NCI-H2171 treated with DMSO at 0.1 percent for 48 hours (cell line): ENCODE measurements around the gene HACD2.
A peak's percentile ranks its signal among the peaks of the same experiment; 100 is the strongest.
"Not testable (repeated sequence)": the region's sequence is repeated elsewhere in the genome, so short reads cannot be mapped to it uniquely, and the experiment has no call there.

Source experiments
- DNase-seq: peaks from one replicate; lab custom pipeline; 2025; lab: John Stamatoyannopoulos, UW

HACD2 gene

DNA sequence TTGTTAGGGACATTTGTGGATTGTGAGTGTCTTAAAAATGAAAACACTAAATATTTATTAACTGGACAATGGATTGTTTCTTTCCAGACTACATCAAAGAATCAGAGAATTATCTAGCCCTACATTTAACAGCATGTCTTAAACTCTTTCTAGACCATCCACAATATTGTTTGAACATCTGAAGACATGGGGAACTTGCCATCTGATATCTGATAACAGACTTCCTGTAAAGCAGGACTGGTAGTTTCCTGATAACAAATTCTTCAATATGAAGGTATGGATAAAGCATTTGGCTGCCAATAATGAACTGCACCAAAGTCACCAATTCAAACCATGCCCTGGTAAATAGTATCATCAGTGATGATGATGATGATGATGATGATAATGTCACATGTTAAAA lies 26.2 kb upstream of the HACD2 start:
- no peak for DNase-seq

DNA sequence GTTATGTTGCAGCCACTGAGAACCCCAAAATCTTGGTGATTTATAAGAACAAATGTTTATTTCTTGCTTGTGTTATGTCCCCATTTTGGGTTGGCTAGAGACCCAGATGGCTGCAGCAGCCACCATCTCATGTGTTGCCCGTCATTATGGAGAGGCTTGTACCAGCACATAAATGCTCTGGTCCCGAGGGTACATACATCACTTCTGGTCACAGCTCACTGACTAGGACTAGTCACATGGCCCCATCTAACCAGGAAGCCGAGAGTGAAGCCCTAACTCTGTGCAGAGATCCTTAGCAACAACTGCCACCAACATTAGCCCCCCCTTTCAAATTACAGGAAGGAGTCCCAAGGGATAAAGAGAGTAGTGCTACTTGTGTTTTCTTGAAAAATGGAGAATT lies 25.5 kb upstream of the HACD2 start:
- peak; percentile 98 for DNase-seq

DNA sequence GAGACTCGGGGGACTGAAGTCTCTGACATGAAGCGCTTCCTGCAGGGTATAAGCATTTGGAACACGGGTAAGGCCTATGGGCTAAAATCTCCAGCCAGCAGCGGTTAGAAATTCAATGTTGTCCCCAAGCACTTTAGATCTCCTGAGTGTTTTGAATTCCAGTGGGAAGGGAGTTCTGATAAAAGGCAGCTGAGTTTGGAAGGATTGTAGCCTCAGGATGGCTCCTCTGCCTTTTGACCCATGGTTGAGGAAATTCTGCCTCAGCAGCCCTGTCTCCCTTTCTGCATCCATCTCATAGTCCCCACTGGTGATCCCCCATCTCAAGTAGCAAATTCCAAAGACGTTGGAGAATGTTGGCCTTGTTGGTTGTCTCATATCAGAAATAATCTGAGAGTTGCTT lies 24.2 kb upstream of the HACD2 start:
- no peak for DNase-seq

DNA sequence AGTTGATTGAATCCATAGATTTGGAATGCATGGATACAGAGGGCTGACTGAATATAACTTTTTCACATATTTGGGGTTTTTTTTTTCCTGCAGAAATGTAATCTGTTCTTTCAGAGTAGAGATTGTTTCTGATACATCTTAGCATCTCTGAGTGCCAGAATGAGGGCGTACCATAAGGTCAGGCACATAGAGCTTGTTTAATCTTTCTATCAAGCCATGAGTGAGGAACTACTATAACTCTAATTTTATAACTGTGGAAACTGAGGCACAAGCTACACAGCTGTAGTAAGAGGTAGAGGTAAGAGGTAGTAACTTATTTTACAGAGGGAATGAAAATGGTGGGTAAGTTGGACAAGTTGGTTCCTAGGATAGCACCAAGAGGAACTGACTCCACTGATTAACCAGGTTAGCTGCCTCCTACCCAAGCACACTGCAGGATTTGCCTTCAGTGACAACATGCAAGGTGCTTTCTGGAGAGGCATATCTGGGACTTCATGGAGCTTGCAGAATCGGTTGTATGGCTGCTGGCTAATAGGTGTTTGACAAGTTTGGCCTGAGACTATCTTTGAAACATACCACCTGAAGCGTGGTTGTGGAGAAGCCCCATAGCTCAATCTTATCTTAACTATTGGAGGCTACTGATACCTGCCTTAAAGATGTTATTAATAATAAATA lies 23.5 kb upstream of the HACD2 start:
- DNase-seq, result no peak

DNA sequence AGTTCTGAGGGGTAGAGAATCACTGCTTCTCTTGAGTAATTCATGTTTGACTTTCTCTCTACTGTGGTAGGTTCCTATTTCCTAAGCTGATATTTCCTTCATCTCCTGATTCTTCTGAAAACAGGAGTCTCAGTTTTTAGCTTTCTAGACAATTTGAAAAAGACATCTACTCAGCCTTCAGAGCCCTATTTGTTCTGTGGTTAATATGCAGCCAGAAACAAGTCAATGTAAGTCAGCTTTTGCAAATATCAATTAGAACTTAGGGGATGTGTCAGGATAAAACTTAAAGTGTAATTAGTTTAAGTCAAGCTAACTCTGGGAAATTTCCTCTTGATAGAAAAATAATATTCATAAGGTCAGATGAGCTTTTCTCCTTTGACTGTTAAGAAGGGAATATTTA lies 21.7 kb upstream of the HACD2 start:
- no peak for DNase-seq

DNA sequence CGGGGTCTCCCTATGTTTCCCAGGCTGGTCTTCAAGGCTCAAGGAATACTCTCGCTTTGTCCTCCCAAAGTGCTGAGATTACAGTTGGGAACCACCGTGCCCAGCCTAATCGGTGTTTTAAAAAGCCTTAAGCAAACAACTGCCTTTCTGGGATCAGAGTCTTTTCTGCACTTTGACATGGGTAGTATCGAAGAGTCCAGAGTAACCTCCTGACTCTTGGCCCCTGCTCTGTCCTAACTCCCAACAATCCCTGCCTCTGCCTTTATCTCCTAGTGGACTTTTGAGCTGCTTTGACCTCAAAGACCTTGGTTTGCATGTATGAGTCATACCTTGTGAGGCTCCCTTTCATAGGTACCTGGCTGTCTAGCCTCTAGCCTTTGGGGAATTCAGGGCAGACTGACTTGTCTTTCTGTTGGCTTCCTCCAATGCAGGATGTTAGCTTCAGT lies 21.0 kb upstream of the HACD2 start:
- DNase-seq, result no peak

DNA sequence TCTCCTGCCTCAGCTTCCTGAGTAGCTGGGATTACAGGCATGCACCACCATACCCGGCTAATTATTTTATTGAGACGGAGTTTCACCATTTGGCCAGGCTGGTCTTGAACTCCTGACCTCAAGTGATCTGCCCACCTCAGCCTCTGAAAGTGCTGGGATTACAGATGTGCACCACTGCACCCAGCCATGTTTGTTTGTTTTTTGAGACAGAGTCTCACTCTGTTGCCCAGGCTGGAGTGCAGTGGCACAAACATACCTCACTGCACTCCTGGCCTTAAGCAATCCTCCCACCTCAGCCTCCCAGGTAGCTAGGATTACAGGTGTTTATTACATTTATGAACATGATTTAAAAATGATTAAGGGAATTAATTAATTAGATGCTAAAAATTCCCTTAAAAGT lies 18.3 kb upstream of the HACD2 start:
- not testable (repeated sequence) for DNase-seq

DNA sequence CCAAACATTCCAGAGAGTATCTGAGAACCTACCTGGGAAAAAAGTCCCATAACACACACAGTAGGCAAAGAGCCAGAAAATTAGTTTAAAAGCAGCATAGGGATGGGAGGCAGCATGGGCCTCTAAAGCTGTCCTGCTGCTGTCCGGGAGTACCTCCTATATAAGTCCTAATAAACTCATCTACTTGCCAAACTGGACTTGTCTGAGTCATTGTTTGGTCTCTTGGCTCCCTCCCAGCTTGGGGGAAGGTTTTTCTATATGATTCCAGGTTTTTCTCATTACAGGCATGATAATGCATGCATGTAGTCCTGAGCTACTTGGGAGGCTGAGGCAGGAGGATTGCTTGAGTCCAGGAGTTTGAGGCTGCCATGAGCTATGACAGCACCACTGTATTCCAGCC lies 17.5 kb upstream of the HACD2 start:
- no peak for DNase-seq

DNA sequence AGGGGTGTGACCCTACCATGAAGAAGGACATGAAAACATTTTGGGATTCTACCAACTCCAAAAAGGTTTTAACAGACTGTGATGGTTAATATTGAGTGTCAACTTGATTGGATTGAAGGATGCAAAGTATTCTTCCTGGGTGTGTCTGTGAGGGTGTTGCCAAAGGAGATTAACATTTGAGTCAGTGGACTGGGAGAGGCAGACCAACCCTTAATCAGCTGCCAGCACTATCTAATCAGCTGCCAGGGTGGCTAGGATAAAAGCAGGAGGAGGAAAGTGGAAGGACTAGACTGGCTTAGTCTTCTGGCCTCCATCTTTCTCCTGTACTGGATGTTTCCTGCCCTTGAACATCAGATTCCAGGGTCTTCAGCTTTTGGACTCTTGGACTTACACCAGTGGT lies 16.0 kb upstream of the HACD2 start:
- DNase-seq, result not testable (repeated sequence)

DNA sequence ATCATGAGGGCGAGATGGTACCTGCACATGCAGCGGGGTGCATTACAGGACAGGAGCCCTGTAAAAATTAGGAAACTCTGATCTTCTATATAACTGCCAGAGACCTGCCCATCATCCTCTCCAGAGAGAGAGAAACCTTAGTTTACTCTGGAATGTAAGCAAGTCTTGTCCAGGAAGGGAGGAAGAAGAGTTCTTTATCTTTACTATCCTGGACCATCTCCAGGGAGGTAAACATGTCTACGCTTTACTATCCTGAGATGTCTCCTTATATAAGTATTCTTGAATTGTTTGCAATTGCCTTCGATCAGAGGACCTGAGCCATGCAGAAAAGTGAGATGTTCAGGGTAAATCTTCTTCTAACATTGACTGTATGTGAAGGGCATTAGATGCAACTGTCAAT lies 12.7 kb upstream of the HACD2 start:
- DNase-seq, result no peak

DNA sequence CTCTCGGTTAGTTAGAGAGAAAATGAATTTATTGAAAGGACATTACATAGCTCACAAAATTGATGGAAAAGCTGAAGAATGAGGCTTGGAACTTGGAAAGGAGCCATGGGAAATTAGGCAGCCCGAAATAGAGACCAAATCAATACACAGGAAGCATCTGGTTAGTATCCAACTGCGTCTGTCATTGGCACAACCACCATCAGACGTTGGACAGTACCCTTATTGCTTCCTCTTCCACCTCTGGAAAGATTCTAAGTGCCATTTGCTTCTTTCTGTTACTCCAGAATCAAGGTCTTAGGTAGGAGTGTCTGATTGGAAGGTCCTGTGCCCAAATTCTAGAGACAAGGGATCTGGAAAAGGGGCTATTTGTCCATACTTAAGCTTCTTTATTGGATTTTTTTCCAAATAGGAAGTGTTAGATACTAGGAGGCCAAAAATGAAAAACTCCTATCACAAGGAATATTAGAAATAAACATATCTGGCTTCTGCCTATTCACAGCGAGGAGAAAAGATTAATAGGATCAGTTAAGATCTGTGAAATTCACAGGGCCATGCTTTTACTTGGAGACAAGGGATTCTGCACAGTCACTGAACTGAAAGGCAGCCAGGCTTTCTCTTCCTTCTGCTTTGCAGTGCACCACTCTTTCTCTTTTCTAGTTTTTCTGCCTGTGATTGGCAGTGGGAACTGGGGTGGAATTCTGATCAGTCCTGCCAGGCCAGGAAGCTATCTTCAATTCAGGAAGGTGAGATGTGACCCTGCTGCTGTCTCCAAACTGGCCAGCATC lies 10.7 kb upstream of the HACD2 start:
- no peak for DNase-seq

DNA sequence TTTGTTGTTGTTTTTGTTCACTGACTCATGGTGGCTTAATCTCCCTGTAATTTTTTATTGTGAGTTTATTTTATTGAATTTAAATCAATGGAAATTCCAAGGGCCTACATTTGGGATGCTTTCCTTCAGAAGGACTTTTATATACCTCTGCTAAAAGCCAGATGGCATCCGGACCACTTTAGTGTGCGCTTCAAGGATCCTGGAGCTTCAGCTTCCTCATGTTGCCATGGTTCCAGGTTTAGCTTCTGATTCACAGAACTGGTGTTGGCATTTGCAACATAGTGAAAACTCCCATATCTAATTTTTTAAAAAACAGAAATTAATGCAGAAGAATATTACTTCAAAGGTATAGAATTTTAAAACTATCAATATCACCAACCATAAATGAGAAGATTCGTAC lies 8.5 kb upstream of the HACD2 start:
- peak; percentile 33 for DNase-seq

DNA sequence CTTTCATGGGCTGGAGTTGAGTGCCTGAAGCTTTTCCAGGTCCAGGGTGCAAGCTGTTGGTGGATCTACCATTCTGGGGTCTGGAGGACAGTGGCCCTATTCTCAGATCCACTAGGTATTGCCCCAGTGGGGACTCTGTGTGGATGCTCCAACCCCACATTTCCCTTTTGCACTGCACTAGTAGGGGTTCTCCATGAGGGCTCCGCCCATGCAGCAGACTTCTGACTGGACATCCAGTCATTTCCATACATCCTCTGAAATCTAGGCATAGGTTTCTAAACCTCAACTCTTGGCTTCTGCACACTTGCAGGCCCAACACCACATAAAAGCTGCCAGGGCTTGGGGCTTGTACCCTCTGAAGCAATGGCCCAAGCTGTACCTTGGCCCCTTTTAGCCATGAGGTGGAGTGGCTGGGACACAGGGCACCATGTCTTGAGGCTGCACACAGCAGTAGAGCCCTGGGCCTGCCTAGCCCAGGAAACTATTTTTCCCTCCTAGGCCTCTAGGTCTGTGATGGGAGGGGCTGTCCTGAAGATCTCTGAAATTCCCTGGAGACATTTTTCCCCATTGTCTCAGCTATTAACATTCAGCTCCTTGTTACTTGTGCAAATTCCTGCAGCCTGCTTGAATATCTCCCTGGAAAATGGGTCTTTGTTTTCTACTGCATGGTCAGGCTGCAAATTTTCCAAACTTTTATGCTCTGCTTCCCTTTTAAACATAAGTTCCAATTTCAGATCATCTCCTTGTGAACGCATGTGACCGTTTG lies 6.0 kb upstream of the HACD2 start:
- no peak for DNase-seq

DNA sequence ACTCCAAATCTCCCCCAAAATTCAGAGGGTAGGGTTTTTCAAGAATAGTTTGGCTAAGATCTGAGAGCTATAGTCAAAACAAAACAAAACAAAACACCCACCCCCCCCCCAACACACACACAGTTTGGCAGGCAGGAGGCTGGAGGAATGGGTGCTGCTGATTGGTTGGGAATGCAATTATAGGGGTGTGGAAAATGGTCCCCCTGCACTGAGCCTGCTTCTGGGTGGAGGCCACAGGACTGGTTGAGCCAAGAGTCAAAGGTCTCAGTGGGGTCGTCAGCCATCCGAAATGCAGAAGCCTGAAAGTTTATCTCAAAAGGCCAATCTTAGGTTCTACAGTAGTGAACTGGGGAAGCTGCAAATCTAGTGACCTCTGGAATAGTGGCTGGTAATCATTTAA lies 2.5 kb upstream of the HACD2 start:
- no peak for DNase-seq

DNA sequence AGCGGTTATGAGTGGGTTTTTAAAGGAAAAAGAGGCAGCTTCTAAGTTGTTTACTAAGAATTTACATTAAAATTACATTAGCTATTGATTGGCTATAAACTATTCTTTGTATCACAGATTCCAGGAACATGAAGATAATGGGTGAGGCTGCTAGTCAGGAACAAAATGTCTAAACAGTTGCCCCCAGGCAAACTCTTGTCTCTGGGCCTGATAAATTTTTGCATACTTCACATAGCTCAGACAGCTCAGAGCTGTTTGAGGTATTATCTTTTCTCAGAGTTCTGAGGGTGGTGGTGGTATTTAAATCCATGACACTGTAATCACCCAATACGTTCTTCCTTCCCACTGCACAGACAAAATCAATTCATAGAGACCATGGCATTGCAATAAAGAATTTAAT lies 2.1 kb upstream of the HACD2 start:
- DNase-seq, result no peak

DNA sequence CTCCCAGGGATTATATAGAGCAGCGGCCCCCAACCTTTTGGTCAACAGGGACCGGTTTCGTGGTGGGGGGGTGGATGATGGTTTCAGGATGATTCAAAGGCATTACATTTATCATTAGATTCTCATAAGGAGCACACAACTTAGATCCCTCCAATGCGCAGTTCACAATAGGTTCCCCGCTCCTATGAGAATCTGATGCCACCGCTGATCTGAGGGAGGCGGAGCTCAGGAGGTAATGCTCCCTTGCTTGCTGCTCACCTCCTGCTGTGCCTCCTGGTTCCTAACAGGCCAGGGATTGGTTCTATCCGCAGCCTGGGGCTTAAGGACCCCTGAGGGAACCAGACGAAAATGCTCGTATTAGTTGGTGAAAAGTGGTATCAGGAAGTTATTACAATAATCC lies 1.3 kb upstream of the HACD2 start:
- DNase-seq, result peak; percentile 91

DNA sequence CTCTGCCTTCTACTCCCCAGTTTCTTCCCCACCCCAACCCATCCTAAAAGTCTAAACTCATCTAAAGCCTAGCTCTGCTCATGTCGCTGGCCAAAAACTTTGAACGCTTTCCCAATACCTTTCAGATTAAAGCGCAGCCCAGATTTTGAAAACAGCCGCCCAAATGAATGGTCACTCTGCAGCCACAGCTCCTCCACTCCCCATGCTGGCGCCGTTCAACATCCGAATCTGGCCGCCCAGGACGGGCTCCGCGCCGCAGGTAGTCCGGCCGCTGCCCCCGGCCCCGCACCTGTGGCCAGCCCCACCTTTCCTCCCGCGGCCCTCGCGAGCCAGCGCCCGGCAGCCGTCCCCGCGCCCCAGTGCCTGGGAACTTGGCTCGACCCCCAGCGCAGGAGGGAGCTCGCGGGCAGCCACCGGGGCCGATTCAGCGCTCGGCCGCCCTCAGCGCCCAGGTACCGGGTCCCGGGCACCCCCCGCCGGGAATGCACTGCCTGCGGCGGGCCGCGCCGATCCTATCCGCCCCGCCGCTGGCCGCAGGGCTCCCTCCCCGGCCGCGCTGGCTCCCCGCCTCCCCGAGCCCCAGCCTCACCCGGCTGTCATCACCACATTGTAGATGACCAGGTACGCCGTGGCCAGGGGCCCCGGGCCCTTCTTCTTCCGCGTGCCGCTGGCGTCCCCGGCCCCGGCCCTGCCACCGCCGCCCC lies 417 bp downstream of the HACD2 start:
- peak; percentile 17 for DNase-seq

DNA sequence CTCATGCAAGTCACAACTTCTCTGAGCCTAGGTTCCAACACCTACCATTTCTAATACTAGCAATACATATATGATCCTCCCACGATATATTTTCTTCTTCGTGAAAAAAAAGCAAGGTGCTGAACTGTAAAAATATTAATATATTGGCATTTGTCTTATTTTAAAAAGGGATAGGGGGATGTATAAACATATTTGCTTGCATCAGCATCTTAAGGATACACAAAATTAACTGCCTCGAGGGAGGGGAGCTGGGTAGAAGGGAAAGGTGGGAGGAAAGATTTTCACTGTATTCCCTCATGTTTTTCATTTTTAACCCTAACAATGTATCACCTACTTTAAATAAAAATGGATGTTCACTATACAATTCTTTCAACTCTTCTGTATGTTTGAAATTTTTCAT lies 1.3 kb downstream of the HACD2 start:
- no peak for DNase-seq

DNA sequence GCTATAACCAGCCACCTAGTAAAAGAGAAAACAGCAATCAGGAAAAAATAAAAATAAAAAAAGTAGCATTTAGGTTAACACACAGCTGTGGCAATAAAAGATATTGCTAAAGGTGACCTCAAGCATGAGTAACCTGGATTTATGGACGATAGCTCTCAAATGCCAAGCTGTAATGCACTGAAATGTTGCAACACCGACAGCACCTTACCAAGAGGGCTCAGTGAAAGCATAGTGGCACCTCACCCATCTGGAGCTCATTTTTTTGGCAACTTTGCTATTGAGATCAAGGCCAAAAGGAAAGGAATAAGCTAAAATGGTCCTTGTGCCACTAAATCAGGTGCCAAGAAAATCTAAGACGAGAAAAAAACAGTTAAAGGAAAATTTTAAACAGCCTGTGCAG lies 2.5 kb downstream of the HACD2 start:
- DNase-seq, result peak; percentile 69

DNA sequence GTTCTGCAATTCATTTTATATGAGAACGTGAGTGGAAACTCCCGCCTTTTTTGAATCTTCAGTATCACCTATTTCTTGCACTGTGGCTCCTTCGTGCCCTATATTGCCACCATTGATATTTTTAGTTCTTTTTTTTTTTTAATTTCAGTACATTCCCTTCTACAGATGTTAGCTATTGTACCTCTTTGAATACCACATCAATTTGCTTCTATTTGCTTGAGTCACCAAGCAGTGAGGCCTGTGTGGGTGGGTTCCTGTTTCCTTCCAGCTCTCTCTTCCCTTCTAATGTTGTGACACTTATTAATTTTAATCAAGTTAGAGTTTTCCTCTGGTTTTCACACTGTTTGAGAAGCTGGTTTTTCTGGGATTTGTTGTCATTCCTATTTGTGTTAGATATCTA lies 8.7 kb downstream of the HACD2 start:
- DNase-seq, result no peak

DNA sequence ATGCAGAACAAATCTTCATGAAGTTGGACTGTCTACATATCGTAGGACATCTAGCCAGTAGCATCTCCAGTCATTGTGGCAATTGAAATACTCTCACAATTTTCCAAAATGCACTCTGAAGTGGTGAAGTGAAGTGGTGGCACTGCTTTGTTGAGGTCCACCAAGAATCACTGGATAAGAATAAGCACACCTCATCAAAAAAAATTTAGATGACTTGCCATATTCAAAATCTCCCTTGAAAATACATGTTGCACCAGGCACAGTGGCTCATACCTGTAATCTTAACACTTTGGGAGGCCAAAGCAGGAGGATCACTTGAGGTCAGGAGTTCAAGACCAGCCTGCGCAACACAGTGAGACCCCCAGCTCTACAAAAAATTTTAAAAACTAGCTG lies 12.9 kb downstream of the HACD2 start:
- DNase-seq, result no peak

DNA sequence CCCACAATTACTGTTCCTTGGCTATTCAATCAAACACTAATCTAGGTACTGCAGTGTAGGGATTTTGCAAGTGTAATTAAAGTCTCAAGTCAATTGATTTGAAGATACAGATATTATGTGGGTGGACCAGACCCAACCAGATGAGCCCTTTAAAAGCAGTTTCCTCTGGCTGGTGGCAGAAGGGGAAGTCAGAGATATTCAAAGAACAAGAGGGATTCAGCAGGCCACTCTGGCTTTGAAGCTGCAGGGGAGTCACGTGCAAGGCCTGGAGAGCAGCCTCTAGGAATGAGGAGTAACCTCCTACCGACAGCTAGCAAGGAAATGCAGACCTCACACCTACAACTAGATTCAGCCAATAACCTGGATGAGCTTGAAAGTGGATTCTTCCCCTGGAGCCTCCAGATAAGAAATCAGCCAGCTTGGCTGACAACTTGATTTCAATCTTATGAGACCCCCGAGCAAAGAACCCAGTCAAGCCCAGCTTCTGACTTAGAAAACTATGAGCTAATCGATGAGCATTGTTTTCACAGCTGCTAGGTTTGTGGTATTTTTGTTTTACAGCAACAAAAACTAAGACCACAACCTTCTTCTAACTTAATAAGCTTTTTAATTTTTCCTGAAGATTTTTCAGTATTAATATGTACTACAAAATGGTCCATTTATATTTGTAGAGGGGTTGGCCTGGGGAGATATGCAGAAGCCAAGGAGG lies 13.4 kb downstream of the HACD2 start:
- no peak for DNase-seq
